Osteocyte (in vitro differentiated cells): ENCODE results near the gene GALNT2. TPM values are rescaled to one million over a fixed set of nuclear protein-coding genes. Genes with fewer than 3 reads are reported as not detected.

Experiments used
- DNase-seq: peaks from one replicate; pipeline ENCODE4 v3.0.0; 2021; ENCODE audit warnings: mixed read lengths; ENCODE audit not compliant: unreplicated experiment; ENCODE audit errors: extremely low spot score
- H3K27ac Mint-ChIP-seq: one replicate; pipeline ENCODE4 v1.8.0; 2021; ENCODE audit warnings: mild to moderate bottlenecking, mixed read lengths; ENCODE audit not compliant: unreplicated experiment
- H3K27me3 Mint-ChIP-seq: one replicate; pipeline ENCODE4 v1.8.0; 2021; ENCODE audit warnings: mixed read lengths; ENCODE audit not compliant: unreplicated experiment
- H3K36me3 Mint-ChIP-seq: one replicate; pipeline ENCODE4 v1.8.0; 2021; ENCODE audit warnings: mixed read lengths; ENCODE audit not compliant: unreplicated experiment
- H3K4me1 Mint-ChIP-seq: one replicate; pipeline ENCODE4 v1.8.0; 2021; ENCODE audit warnings: mixed read lengths; ENCODE audit not compliant: unreplicated experiment
- H3K4me3 Mint-ChIP-seq: one replicate; pipeline ENCODE4 v1.8.0; 2021; ENCODE audit warnings: mild to moderate bottlenecking, moderate library complexity, mixed read lengths; ENCODE audit not compliant: unreplicated experiment
- H3K9me3 Mint-ChIP-seq: one replicate; pipeline ENCODE4 v1.8.0; 2021; ENCODE audit warnings: mixed read lengths; ENCODE audit not compliant: unreplicated experiment
- CTCF ChIP-seq: fragments of 200-600 bp; sonication (generic); IDR thresholded peaks from 2 replicates; pipeline ENCODE4 v1.5.0; 2021; ENCODE audit warnings: antibody characterized with exemption, mild to moderate bottlenecking, moderate library complexity
- total RNA-seq: library from RNA; stranded (reverse); gene quantifications from 2 replicates; pipeline ENCODE4 v1.2.1, GENCODE V29; 2021

Gene GALNT2
- total RNA-seq, 1 donor from 2014 or later = 149 TPM

GRCh38 chr1:230143534-230143933 lies 76.5 kb downstream of the GALNT2 start:
- no peaks in the 10 kb centered on the region for H3K9me3 Mint-ChIP-seq
- no peak for DNase-seq
- peaks cover 72% of the 10 kb centered on the region for H3K4me1 Mint-ChIP-seq
- no peak overlapping the region for H3K4me3 Mint-ChIP-seq
- TF ChIP-seq CTCF = no peak
- H3K27me3 Mint-ChIP-seq = no peaks in the 10 kb centered on the region
- H3K36me3 Mint-ChIP-seq = peaks cover 1% of the 10 kb centered on the region
- H3K27ac Mint-ChIP-seq = no peak overlapping the region

GRCh38 chr1:230144010-230144614 lies 77.1 kb downstream of the GALNT2 start:
- no peaks in the 10 kb centered on the region for H3K9me3 Mint-ChIP-seq
- H3K36me3 Mint-ChIP-seq = peaks cover 1% of the 10 kb centered on the region
- DNase-seq = no peak
- TF ChIP-seq CTCF = no peak
- H3K27ac Mint-ChIP-seq = no peak overlapping the region
- no peaks in the 10 kb centered on the region for H3K27me3 Mint-ChIP-seq
- no peak overlapping the region for H3K4me3 Mint-ChIP-seq
- H3K4me1 Mint-ChIP-seq = peaks cover 74% of the 10 kb centered on the region

- H3K36me3 Mint-ChIP-seq = peaks cover 1% of the 10 kb centered on the region
- peak overlapping the region; percentile 29 for H3K27ac Mint-ChIP-seq
- H3K27me3 Mint-ChIP-seq = no peaks in the 10 kb centered on the region
- H3K9me3 Mint-ChIP-seq = no peaks in the 10 kb centered on the region
- DNase-seq = no peak
- no peak for TF ChIP-seq CTCF
- H3K4me3 Mint-ChIP-seq = no peak overlapping the region
- H3K4me1 Mint-ChIP-seq = peaks cover 75% of the 10 kb centered on the region
Measured at GRCh38 chr1:230144758-230145504, 77.9 kb downstream of the GALNT2 start.

GRCh38 chr1:230145505-230145899 lies 78.5 kb downstream of the GALNT2 start:
- Mint-ChIP-seq H3K27me3 (no peaks in the 10 kb centered on the region), H3K4me1 (peaks cover 75% of the 10 kb centered on the region)

More at GRCh38 chr1:230145505-230145899, 78.5 kb downstream of the GALNT2 start:
- Mint-ChIP-seq H3K4me3 (no peak overlapping the region), H3K36me3 (peaks cover 1% of the 10 kb centered on the region), H3K27ac (peak overlapping the region; percentile 74), H3K9me3 (no peaks in the 10 kb centered on the region)
- no peak for TF ChIP-seq CTCF
- DNase-seq = no peak
